WERI-Rb-1 (cell line): Measurements from ENCODE around the gene RIC8A.

Source experiments
- DNase-seq: peaks from one replicate; pipeline ENCODE4 v3.0.0-alpha.2; 2020
- H3K27ac ChIP-seq: fragments of 250-450 bp; sonication (Bioruptor Pico); 2 replicates; pipeline ENCODE4 v1.5.1; 2020; ENCODE audit warnings: mild to moderate bottlenecking, moderate library complexity
- H3K27me3 ChIP-seq: fragments of 250-450 bp; sonication (Bioruptor Pico); 2 replicates; pipeline ENCODE4 v1.5.1; 2021; ENCODE audit warnings: mild to moderate bottlenecking, low read depth, moderate library complexity; ENCODE audit not compliant: insufficient read depth, severe bottlenecking
- H3K36me3 ChIP-seq: fragments of 250-450 bp; sonication (Bioruptor Pico); 2 replicates; pipeline ENCODE4 v1.5.1; 2020; ENCODE audit warnings: mild to moderate bottlenecking, moderate library complexity
- H3K4me3 ChIP-seq: 2 replicates; pipeline ENCODE4 v1.5.1; 2011; ENCODE audit warnings: low read depth, mild to moderate bottlenecking, control low read depth, low read length
- H3K9me3 ChIP-seq: fragments of 250-450 bp; sonication (Bioruptor Pico); 2 replicates; pipeline ENCODE4 v1.5.1; 2021; ENCODE audit warnings: mild to moderate bottlenecking, moderate library complexity; ENCODE audit not compliant: severe bottlenecking
- TF ChIP-seq, protein P1 (sequence below): IDR thresholded peaks from 2 replicates; pipeline ENCODE4 v1.5.1; 2011; ENCODE audit warnings: low read depth, mild to moderate bottlenecking, control low read depth, inconsistent platforms, low read length

Gene RIC8A

DNA sequence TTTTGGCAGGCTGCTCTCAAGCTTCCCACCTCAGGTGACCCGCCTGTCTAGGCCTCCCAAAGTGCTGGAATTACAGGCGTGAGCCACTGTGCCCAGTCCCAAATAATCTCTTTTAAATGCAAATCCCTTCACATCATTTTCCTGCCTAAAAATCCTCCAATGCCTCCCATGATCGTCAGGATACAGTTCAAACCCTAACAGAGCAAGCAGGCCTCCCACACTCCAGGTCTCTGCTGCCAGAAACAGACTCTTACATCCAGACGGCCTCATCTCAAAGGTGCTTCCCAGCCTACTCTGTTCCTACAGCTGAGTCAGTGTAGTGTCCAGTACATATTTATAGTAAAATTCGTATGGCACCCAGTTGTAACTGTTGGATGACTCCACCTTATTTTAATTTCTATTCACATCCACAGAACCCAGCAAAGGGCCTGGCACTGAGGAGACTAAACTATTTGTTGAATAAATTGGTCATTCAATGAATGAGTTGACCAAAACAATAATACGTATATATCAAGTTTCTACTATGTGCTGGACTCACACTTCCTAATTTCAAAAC, 20.4 kb downstream of the RIC8A start:
- peaks cover 3% of the 10 kb centered on the region; the same call in 1 of the 2 replicates for H3K36me3 ChIP-seq
- H3K9me3 ChIP-seq, result no peaks in the 10 kb centered on the region
- H3K27ac ChIP-seq, result no peak overlapping the region
- no peaks in the 10 kb centered on the region for H3K27me3 ChIP-seq
- DNase-seq, result no peak
- TF ChIP-seq, protein P1, sequence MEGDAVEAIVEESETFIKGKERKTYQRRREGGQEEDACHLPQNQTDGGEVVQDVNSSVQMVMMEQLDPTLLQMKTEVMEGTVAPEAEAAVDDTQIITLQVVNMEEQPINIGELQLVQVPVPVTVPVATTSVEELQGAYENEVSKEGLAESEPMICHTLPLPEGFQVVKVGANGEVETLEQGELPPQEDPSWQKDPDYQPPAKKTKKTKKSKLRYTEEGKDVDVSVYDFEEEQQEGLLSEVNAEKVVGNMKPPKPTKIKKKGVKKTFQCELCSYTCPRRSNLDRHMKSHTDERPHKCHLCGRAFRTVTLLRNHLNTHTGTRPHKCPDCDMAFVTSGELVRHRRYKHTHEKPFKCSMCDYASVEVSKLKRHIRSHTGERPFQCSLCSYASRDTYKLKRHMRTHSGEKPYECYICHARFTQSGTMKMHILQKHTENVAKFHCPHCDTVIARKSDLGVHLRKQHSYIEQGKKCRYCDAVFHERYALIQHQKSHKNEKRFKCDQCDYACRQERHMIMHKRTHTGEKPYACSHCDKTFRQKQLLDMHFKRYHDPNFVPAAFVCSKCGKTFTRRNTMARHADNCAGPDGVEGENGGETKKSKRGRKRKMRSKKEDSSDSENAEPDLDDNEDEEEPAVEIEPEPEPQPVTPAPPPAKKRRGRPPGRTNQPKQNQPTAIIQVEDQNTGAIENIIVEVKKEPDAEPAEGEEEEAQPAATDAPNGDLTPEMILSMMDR, result no peak
- H3K4me3 ChIP-seq, result no peak overlapping the region

GRCh38 chr11:230431-230830, 22.9 kb downstream of the RIC8A start:
- TF ChIP-seq, protein P1, result no peak
- no peak for DNase-seq
- no peak overlapping the region for H3K4me3 ChIP-seq
- no peaks in the 10 kb centered on the region for H3K9me3 ChIP-seq
- H3K27me3 ChIP-seq, result no peaks in the 10 kb centered on the region
- no peak overlapping the region for H3K27ac ChIP-seq
- H3K36me3 ChIP-seq, result peaks cover 3% of the 10 kb centered on the region; the same call in 1 of the 2 replicates

GRCh38 chr11:232783-233565, 25.5 kb downstream of the RIC8A start:
- DNase-seq, result no peak

DNA sequence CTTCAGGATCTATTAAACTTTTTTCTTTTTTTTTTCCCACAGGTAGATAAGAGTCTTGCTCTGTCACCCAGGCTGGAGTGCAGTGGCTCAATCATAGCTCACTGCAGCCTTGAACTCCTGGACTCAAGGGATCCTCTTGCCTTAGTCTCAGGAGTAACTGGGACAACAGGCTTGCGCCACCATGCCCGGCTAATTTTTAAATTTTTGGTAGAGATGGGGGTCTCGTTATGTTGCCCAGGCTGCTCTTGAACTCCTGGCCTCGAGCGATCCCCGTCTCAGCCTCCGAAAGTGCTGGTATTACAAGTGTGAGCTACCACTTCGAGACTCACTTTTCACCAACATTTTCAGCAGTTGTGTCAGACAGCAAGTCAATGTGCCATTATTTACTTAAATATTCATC, 27.7 kb downstream of the RIC8A start:
- TF ChIP-seq, protein P1, result no peak
- H3K36me3 ChIP-seq, result peaks cover 11% of the 10 kb centered on the region
- H3K9me3 ChIP-seq, result no peaks in the 10 kb centered on the region
- no peak for DNase-seq
- H3K4me3 ChIP-seq, result peak overlapping the region; percentile 88
- H3K27me3 ChIP-seq, result no peaks in the 10 kb centered on the region
- H3K27ac ChIP-seq, result no peak overlapping the region

More at GRCh38 chr11:232783-233565, 25.5 kb downstream of the RIC8A start:
- Histone ChIP-seq H3K9me3 (no peaks in the 10 kb centered on the region), H3K27ac (no peak overlapping the region), H3K4me3 (no peak overlapping the region), H3K36me3 (peaks cover 3% of the 10 kb centered on the region), H3K27me3 (no peaks in the 10 kb centered on the region)
- TF ChIP-seq, protein P1, result no peak

DNA sequence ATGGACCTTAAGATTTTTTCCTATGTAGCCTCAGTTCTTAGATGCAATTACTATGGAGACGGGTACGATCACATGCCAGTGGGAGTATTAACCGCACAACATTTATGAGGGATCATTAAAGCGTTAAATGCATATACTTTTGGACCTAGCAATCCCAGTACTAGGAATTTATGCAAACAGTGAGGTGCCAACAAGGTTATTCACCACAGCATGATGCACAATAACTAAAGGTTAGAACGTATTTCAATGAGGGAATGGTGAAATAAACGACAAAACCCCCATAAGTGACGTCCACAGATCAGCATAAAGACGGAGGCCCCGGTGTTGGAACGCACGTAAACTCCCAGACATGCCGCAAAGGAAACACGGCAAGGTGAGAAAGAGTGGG, 28.1 kb downstream of the RIC8A start:
- H3K9me3 ChIP-seq, result no peaks in the 10 kb centered on the region
- H3K36me3 ChIP-seq, result peaks cover 15% of the 10 kb centered on the region
- H3K27ac ChIP-seq, result peak overlapping the region; percentile 86
- TF ChIP-seq, protein P1, result no peak
- peak overlapping the region; percentile 88 for H3K4me3 ChIP-seq
- no peaks in the 10 kb centered on the region for H3K27me3 ChIP-seq
- DNase-seq, result no peak
